Activated CD4-positive, CD25-positive, alpha-beta regulatory T cell treated with anti-CD3 and anti-CD28 coated beads, Interleukin-2, amount 50 U/mL, for 24 hours (primary cell): ENCODE measurements around the gene NRCAM.

Experiments
- ATAC-seq, 2 donors: fragments of 150-1000 bp; cut with Tn5 transposase; one replicate each; pipeline ENCODE4 v1.10.0; 2021; ENCODE audit warnings: mild to moderate bottlenecking in 1 of 2, moderate library complexity in 1 of 2

NRCAM gene

GRCh38 chr7:108424013-108424412, 32.2 kb downstream of the NRCAM start:
- no peak for ATAC-seq

GRCh38 chr7:108423089-108423989, 32.9 kb downstream of the NRCAM start:
- no peak for ATAC-seq

GRCh38 chr7:108421720-108422331, 34.4 kb downstream of the NRCAM start:
- no peak for ATAC-seq

GRCh38 chr7:108419961-108420908, 36.0 kb downstream of the NRCAM start:
- ATAC-seq: no peak

- ATAC-seq: no peak
Measured at GRCh38 chr7:108418946-108419345, 37.3 kb downstream of the NRCAM start.

- ATAC-seq: no peak
Measured at GRCh38 chr7:108417926-108418325, 38.3 kb downstream of the NRCAM start.

- no peak for ATAC-seq
Measured at GRCh38 chr7:108417144-108417543, 39.1 kb downstream of the NRCAM start.

GRCh38 chr7:108415821-108416536, 40.3 kb downstream of the NRCAM start:
- peak; percentile 35 to 43 for ATAC-seq

GRCh38 chr7:108415084-108415483, 41.2 kb downstream of the NRCAM start:
- ATAC-seq: no peak

GRCh38 chr7:108413782-108414492, 42.3 kb downstream of the NRCAM start:
- ATAC-seq: no peak

- no peak for ATAC-seq
Measured at GRCh38 chr7:108413337-108413736, 42.9 kb downstream of the NRCAM start.

- no peak for ATAC-seq
Measured at GRCh38 chr7:108409146-108409545, 47.1 kb downstream of the NRCAM start.

- ATAC-seq: no peak
Measured at GRCh38 chr7:108408296-108408991, 47.8 kb downstream of the NRCAM start.

GRCh38 chr7:108407676-108408075, 48.6 kb downstream of the NRCAM start:
- no peak for ATAC-seq

GRCh38 chr7:108406222-108406890, 49.9 kb downstream of the NRCAM start:
- ATAC-seq: no peak

- no peak for ATAC-seq
Measured at GRCh38 chr7:108404509-108405420, 51.5 kb downstream of the NRCAM start.

- no peak for ATAC-seq
Measured at GRCh38 chr7:108403597-108404217, 52.5 kb downstream of the NRCAM start.

GRCh38 chr7:108402865-108403264, 53.4 kb downstream of the NRCAM start:
- peak in 1 of 2 donors; percentile 27 for ATAC-seq

- ATAC-seq: no peak
Measured at GRCh38 chr7:108396080-108396479, 60.2 kb downstream of the NRCAM start.
